ENCODE measurements around the gene KCNQ1.

DNA sequence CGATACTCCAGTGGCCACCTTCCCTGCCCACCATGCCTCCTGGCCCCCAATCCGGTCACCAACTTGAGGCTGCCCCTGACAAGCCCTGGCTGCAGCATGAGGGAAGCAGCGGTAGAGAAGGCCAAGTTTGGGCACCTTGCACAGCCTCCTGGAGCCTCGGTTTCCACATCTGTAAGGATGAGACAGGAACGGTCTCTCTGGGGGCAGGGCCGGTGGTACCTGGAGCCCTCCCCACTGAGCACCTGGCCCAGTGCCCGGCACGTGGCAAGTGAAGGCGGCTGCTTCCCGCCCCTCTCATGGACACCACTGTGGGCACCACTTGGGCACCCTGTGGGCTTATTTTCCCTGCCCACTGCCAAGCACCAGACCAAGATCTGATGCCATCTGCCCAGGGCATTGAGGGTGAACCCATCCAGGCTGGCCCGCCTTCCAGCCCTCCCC lies 363.0 kb downstream of the KCNQ1 start:
- TF ChIP-seq, protein P1, sequence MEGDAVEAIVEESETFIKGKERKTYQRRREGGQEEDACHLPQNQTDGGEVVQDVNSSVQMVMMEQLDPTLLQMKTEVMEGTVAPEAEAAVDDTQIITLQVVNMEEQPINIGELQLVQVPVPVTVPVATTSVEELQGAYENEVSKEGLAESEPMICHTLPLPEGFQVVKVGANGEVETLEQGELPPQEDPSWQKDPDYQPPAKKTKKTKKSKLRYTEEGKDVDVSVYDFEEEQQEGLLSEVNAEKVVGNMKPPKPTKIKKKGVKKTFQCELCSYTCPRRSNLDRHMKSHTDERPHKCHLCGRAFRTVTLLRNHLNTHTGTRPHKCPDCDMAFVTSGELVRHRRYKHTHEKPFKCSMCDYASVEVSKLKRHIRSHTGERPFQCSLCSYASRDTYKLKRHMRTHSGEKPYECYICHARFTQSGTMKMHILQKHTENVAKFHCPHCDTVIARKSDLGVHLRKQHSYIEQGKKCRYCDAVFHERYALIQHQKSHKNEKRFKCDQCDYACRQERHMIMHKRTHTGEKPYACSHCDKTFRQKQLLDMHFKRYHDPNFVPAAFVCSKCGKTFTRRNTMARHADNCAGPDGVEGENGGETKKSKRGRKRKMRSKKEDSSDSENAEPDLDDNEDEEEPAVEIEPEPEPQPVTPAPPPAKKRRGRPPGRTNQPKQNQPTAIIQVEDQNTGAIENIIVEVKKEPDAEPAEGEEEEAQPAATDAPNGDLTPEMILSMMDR (IDR thresholded peaks at IDR 0.05): no peak
- no peak for TF ChIP-seq EZH2 (IDR thresholded peaks at IDR 0.05; ENCODE audit: borderline replicate concordance, insufficient read depth, low read depth, low read length, poor library complexity, severe bottlenecking)

All from B cell (primary cell).